Activated CD4-positive, alpha-beta T cell treated with anti-CD3 and anti-CD28 coated beads, Interleukin-2, amount 50 U/mL, for 16 hours (primary cell): ENCODE measurements around the gene MINDY4.

ENCODE experiments used
- DNase-seq: peaks from one replicate; pipeline ENCODE4 v3.0.0-alpha.2; 2020

MINDY4 gene

GRCh38 chr7:30920584-30921539, 149.6 kb downstream of the MINDY4 start:
- DNase-seq: no peak

GRCh38 chr7:30921540-30922401, 150.6 kb downstream of the MINDY4 start:
- no peak for DNase-seq

- no peak for DNase-seq
Observed at GRCh38 chr7:30922596-30922995, 151.4 kb downstream of the MINDY4 start.

GRCh38 chr7:30923009-30923773, 152.0 kb downstream of the MINDY4 start:
- DNase-seq: no peak

- DNase-seq: no peak
Observed at GRCh38 chr7:30923774-30924413, 152.7 kb downstream of the MINDY4 start.

- no peak for DNase-seq
Observed at GRCh38 chr7:30924624-30925023, 153.4 kb downstream of the MINDY4 start.

GRCh38 chr7:30925117-30925516, 153.9 kb downstream of the MINDY4 start:
- no peak for DNase-seq

GRCh38 chr7:30925913-30926312, 154.7 kb downstream of the MINDY4 start:
- no peak for DNase-seq

- no peak for DNase-seq
Observed at GRCh38 chr7:30926313-30926712, 155.1 kb downstream of the MINDY4 start.

- no peak for DNase-seq
Observed at GRCh38 chr7:30927040-30927439, 155.8 kb downstream of the MINDY4 start.

GRCh38 chr7:30927559-30927958, 156.3 kb downstream of the MINDY4 start:
- no peak for DNase-seq

GRCh38 chr7:30928254-30928872, 157.1 kb downstream of the MINDY4 start:
- no peak for DNase-seq

- no peak for DNase-seq
Observed at GRCh38 chr7:30929686-30930085, 158.5 kb downstream of the MINDY4 start.

- no peak for DNase-seq
Observed at GRCh38 chr7:30930621-30931020, 159.4 kb downstream of the MINDY4 start.

- no peak for DNase-seq
Observed at GRCh38 chr7:30931161-30931928, 160.1 kb downstream of the MINDY4 start.

- DNase-seq: no peak
Observed at GRCh38 chr7:30931929-30932540, 160.8 kb downstream of the MINDY4 start.

GRCh38 chr7:30932562-30932961, 161.3 kb downstream of the MINDY4 start:
- no peak for DNase-seq

GRCh38 chr7:30933124-30933974, 162.1 kb downstream of the MINDY4 start:
- no peak for DNase-seq

- no peak for DNase-seq
Observed at GRCh38 chr7:30934225-30934624, 163.0 kb downstream of the MINDY4 start.
